K562 (cell line): ENCODE measurements around the gene GLI1. TPM values are rescaled to one million over a fixed set of nuclear protein-coding genes. Genes with fewer than 3 reads are reported as not detected.

Experiments
- ATAC-seq: fragments of 200-7000 bp; cut with Tn5 transposase; 3 replicates; pipeline ENCODE4 v1.9.1; 2020; ENCODE audit warnings: moderate library complexity
- BruUV-seq: library from RNA; stranded (reverse); fragments of 400-500 nt; replicated peaks from 2 replicates; lab custom pipeline; 2021; lab: Mats Ljungman, UMichigan
- CTCF ChIA-PET: fragments of 300-600 bp; formaldehyde crosslinking; extraction: SDS; loops from one replicate; lab custom pipeline; 2021; ENCODE audit warnings: low intra/inter-chr PET ratio; lab: Yijun Ruan, JAX
- POLR2A ChIA-PET: fragments of 300-600, 350-650 bp; sonication (Branson Sonifier 250); formaldehyde crosslinking; extraction: SDS; loops from one replicate; lab custom pipeline; 2021; ENCODE audit warnings: antibody characterized with exemption, inconsistent platforms; lab: Yijun Ruan, JAX
- DNase-seq, 4 experiments: peaks; one replicate each; pipeline versions ENCODE4 v3.0.0 to v3.0.0-alpha.2; 2011 to 2018; ENCODE audit warnings: low spot score in 3 of 4, mixed read lengths in 3 of 4; ENCODE audit errors: extremely low read depth in 1 of 4
- FAIRE-seq: peaks from 2 replicates; lab custom pipeline; 2011; peaks lifted over from hg19 to GRCh38; lab: Jason Lieb, UNC
- H2AFZ ChIP-seq: 2 replicates; pipeline ENCODE4 v1.6.0; 2011; ENCODE audit warnings: low read depth, low read length, control low read depth, inconsistent platforms
- H3K27ac ChIP-seq: fragments of 200-600 bp; 3 replicates; pipeline ENCODE4 v1.8.0; 2011; ENCODE audit warnings: low read depth, mild to moderate bottlenecking, control low read depth, inconsistent platforms, low read length, moderate library complexity, mixed read lengths; ENCODE audit errors: extremely low read depth
- H3K27me3 ChIP-seq, 2 experiments: fragments of 300-600 bp in 1 of 2; 2 replicates in 1 of 2; 3 replicates in 1 of 2; pipeline versions ENCODE4 v1.6.0 to v1.8.0; 2011; ENCODE audit warnings: inconsistent platforms in 2 of 2, low read length in 2 of 2, mild to moderate bottlenecking in 1 of 2, mixed read lengths in 1 of 2, moderate library complexity in 1 of 2; ENCODE audit not compliant: control insufficient read depth in 2 of 2, insufficient read depth in 2 of 2
- H3K36me3 ChIP-seq: fragments of 300-600 bp; 3 replicates; pipeline ENCODE4 v1.8.0; 2011; ENCODE audit warnings: mild to moderate bottlenecking, low read length, inconsistent platforms; ENCODE audit not compliant: control insufficient read depth, insufficient read depth
- H3K4me1 ChIP-seq, 2 experiments: fragments of 200-600 bp in 1 of 2; replicated peaks in 1 of 2; 2 replicates in 1 of 2; 3 replicates in 1 of 2; pipeline versions ENCODE4 v1.5.1 to v1.8.0; 2011; ENCODE audit warnings: inconsistent platforms in 2 of 2, low read length in 2 of 2, mild to moderate bottlenecking in 1 of 2, mixed read lengths in 1 of 2, moderate library complexity in 1 of 2; ENCODE audit not compliant: control insufficient read depth in 2 of 2, insufficient read depth in 2 of 2
- H3K4me2 ChIP-seq: 2 replicates; pipeline ENCODE4 v1.6.1; 2011; ENCODE audit warnings: low read length, control low read depth, inconsistent platforms, mixed read lengths; ENCODE audit not compliant: insufficient read depth
- H3K4me3 ChIP-seq: fragments of 200-600 bp; sonication (generic), shearing (Covaris generic); 2 replicates; pipeline ENCODE4 v1.5.1; 2016; ENCODE audit warnings: control low read depth, inconsistent platforms
- H3K79me2 ChIP-seq: fragments of 200-600 bp; 3 replicates; pipeline ENCODE4 v1.8.0; 2011; ENCODE audit warnings: low read length, inconsistent platforms; ENCODE audit not compliant: control insufficient read depth, insufficient read depth
- H3K9ac ChIP-seq, 2 experiments: 2 replicates each; pipeline versions ENCODE4 v1.6.0 to v1.6.1; 2011; ENCODE audit warnings: low read depth in 2 of 2, low read length in 2 of 2, control low read depth in 1 of 2, inconsistent platforms in 1 of 2, mild to moderate bottlenecking in 1 of 2, mixed read lengths in 1 of 2; ENCODE audit not compliant: insufficient read depth in 1 of 2
- H3K9me1 ChIP-seq: one replicate; pipeline ENCODE4 v1.6.0; 2011; ENCODE audit warnings: inconsistent platforms, mild to moderate bottlenecking, low read length, moderate library complexity; ENCODE audit not compliant: control insufficient read depth, insufficient read depth
- H3K9me3 ChIP-seq: replicated peaks from 2 replicates; pipeline ENCODE4 v1.5.1; 2011; ENCODE audit warnings: low read depth, low read length, inconsistent platforms; ENCODE audit not compliant: control insufficient read depth, insufficient read depth
- H4K20me1 ChIP-seq: replicated peaks from 2 replicates; pipeline ENCODE4 v1.6.1; 2011; ENCODE audit warnings: low read length, inconsistent platforms, mixed read lengths; ENCODE audit not compliant: control insufficient read depth, insufficient read depth
- AFF4 ChIP-seq: sonication (generic); formaldehyde crosslinking; IDR thresholded peaks from 2 replicates; pipeline ENCODE4 v1.8.0; 2023; ENCODE audit warnings: mild to moderate bottlenecking, missing genetic modification reagents
- BCLAF1 ChIP-seq, 2 experiments: fragments of 450-650 bp in 1 of 2; IDR thresholded peaks; 2 replicates each; pipeline ENCODE4 v1.6.1; 2011 to 2017; ENCODE audit warnings: low read depth in 2 of 2, antibody characterized with exemption in 1 of 2, borderline replicate concordance in 1 of 2, low read length in 1 of 2, mild to moderate bottlenecking in 1 of 2, mixed read lengths in 1 of 2; ENCODE audit not compliant: control insufficient read depth in 1 of 2
- POLR2AphosphoS2 ChIP-seq: IDR thresholded peaks from 2 replicates; pipeline ENCODE4 v1.6.1; 2012; ENCODE audit warnings: low read length, improper control_type of control experiment
- POLR2B ChIP-seq: fragments of 450-650 bp; IDR thresholded peaks from 2 replicates; pipeline ENCODE4 v1.6.1; 2018; ENCODE audit warnings: low read depth; ENCODE audit not compliant: partially characterized antibody
- ZBTB2 ChIP-seq: fragments of 450-650 bp; IDR thresholded peaks from 2 replicates; pipeline ENCODE4 v1.6.1; 2016; ENCODE audit warnings: antibody characterized with exemption
- ZNF224 ChIP-seq: sonication (generic); formaldehyde crosslinking; IDR thresholded peaks from 2 replicates; pipeline ENCODE4 v1.8.0; 2022; ENCODE audit warnings: mild to moderate bottlenecking, missing genetic modification reagents
- WGBS: fragments of 100-300 bp; shearing (Covaris generic); methylation state at CpG from one replicate; pipeline ENCODE4 v1.1.6; 2016; ENCODE audit warnings: low coverage, mixed read lengths; ENCODE audit not compliant: insufficient coverage; ENCODE audit errors: missing lambda C conversion rate; 5-methylcytosine and 5-hydroxymethylcytosine counted together
- in situ Hi-C: fragments of 300-500 bp; cut with MboI; formaldehyde crosslinking; loops from 4 replicates; pipeline ENCODE4 v1.15.0; 2018; ENCODE audit warnings: inconsistent platforms, mixed read lengths
- intact Hi-C: fragments of 100-400 bp; cut with micrococcal nuclease; formaldehyde crosslinking; loops from 2 replicates; pipeline ENCODE4 v1.14.2; 2022
- polyA plus RNA-seq, 8 experiments: library from polyadenylated mRNA; depleted of rRNA in 4 of 8; stranded (reverse) in 5 of 8; unstranded in 3 of 8; fragments of >200 nt; fragmentation: Nextera tagmentation in 2 of 8; fragmentation: Illumina TruSeq in 1 of 8; extraction: Ambion mirVana in 2 of 8; extraction: Trizol in 1 of 8; gene quantifications; 2 replicates each; pipeline versions ENCODE4 v1.2.1 to v1.2.3, GENCODE V29; 2011 to 2014; ENCODE audit warnings: inconsistent platforms in 1 of 8, missing spikeins in 1 of 8
- total RNA-seq, 7 experiments: library from RNA; depleted of rRNA in 6 of 7; stranded (reverse); fragments of >200 nt in 6 of 7; fragmentation: Illumina TruSeq in 2 of 7; extraction: Trizol in 2 of 7; gene quantifications; 2 replicates each; pipeline versions ENCODE4 v1.2.1 to v1.2.3, GENCODE V29; 2011 to 2021; ENCODE audit warnings: low replicate concordance in 1 of 7

Gene GLI1
- total and polyA plus RNA-seq, 9 of the 15 experiments (the other 6 are each of a cell fraction or from before 2014, with no cell fraction given) = 0.24 to 3.7 (median 0.61) TPM

GRCh38 chr12:57511588-57512325 is 52.2 kb downstream of the GLI1 start (continued):
- TF ChIP-seq ZNF224 (CRISPR knock-in tag) (no peak), BCLAF1 (IDR thresholded peaks at IDR 0.05; ENCODE audit: borderline replicate concordance in 1 of 2, control insufficient read depth in 1 of 2, low read depth in 2 of 2, low read length in 1 of 2) (no peak)

- Histone ChIP-seq H2AFZ (no peak overlapping the region), H3K4me1 (peaks cover 0 to 11% of the 10 kb centered on the region in 2 experiments; a peak in 4 of 5 replicates), H4K20me1 (peaks cover 26% of the 10 kb centered on the region), H3K4me2 (no peak overlapping the region), H3K79me2 (peaks cover 14% of the 10 kb centered on the region), H3K36me3 (peaks cover 80% of the 10 kb centered on the region), H3K9me1 (peaks cover 7% of the 10 kb centered on the region), H3K9me3 (no peaks in the 10 kb centered on the region), H3K9ac (no peak overlapping the region), H3K4me3 (no peak overlapping the region), H3K27ac (no peak overlapping the region), H3K27me3 (no peaks in the 10 kb centered on the region)
- 84% methylated on average over 6 of the region's 6 CpGs for WGBS
- BruUV-seq = no TSS peak
- DNase-seq = no peak
- FAIRE-seq = no peak
- in situ Hi-C loops = no loop called here
- intact Hi-C loops = no loop called here
- no peak for ATAC-seq
- ChIA-PET CTCF (no interaction called here), POLR2A (interaction anchor here (0.6 to 10.1 kb wide), 4 partner anchors 9 to 238 kb away, joined by 3 to 184 read pairs (median 3); partner anchors contain the start of gene DCTN2)
- TF ChIP-seq BCLAF1 (IDR thresholded peaks at IDR 0.05; ENCODE audit: borderline replicate concordance in 1 of 2, control insufficient read depth in 1 of 2, low read depth in 2 of 2, low read length in 1 of 2) (no peak), POLR2AphosphoS2 (peak; percentile 70; the same call in 1 of the 2 replicates), POLR2B (peak; percentile 20), ZBTB2 (no peak), AFF4 (CRISPR knock-in tag) (0 out of 2 replicates have a peak, but pooled peaks have one; percentile 27)
Measured at GRCh38 chr12:57512665-57513064, 53.1 kb downstream of the GLI1 start.
